ENCODE measurements around the gene TADA3.

TADA3 gene

DNA sequence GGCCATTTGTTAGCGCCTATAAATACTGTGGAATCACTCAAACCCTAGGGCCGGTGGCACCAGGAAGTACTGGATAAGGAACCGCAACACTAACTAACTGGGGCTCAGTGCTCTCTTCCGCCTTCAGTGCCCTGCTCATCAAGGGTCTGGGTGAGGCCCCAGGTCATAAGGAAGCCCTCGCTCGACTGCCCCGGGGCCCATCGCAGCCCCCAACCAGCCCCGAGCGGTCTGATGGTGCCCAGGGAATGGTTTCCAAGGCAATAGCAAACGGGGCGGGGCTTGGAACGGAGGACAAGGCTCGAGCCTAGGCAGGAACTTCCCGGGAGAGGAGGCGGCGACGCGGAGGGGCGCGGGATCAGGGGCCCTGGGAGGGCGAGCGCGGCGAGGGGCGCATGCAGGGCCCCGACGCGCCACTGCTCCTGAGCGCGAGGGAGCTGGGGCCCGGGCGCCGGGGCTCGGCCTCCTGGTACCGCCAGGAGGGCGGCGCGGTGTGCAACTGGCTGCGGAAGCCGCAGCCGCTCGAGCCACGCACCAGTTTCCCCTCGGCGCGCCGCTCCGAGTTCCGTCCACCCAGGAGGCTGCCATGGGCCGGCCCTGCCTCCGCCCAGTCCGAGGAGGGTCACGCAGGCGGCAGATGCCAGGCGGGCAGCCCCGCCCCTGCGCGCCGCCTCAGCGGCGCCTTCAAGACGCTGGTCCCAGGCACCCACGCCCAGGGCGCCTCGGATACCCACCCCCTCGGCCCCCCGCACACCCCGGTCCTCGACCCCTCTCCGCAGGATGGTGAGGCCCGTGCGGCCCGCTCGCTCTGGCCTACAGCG, 17.6 kb upstream of the TADA3 start, which contains the start of gene TTLL3:
TSS of gene TTLL3 (plus strand) at position 648 of the 818 bp plus-strand sequence. CDS start 400 bp downstream, outside the sequence.
- DNase-seq, result peak; percentile 78

DNA sequence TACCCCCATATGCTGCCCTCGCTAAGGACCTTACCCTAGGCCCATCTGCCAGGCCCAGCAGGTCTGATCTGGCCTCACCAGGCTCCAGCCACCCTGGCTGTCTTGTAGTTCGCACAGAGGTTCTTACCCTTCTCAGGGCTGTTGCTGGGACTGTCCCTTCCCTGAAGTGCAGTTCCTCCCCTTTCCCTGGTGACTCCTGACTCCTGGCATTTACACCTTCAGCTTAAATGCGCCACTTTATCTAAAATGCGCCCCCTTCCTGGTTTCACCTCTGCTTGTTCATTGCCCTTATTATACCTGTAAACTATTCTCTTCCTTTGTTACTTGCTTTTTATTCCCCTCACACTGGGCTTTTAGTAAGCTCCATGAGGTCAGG, 17.0 kb upstream of the TADA3 start:
- peak; percentile 44 for DNase-seq

DNA sequence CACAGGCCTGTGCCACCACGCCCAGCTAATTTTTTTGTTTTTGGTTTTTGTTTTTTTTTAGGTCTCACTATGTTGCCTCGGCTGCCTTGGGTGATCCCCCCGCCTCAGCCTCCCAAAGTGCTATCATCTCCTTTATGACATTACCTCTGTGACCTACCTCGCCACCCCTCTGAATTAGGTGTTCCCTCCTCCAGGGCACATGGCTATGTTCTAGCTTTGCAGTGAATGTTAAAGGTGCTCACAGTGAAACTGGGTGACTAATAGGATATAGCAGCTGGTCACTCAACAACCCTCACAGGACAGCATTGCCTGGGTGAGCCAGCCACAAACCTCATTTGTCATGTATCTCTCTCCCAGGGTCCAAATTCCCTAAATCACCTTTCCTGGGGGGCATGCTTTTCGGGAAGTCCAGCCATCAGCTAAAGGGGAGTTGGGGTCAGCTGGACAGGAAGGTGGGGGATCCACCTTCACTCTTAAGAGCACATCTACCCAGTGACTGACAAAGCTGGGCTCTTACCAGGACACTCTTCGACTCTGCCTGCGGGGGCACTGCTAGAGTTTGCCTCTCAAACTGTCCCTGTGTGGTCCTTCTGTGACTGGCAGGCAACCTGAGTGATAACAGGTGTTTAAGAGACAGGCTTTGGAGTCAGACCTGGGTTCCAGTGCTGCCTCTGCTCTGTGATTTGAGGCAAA, 16.2 kb upstream of the TADA3 start:
- DNase-seq, result peak; percentile 64

DNA sequence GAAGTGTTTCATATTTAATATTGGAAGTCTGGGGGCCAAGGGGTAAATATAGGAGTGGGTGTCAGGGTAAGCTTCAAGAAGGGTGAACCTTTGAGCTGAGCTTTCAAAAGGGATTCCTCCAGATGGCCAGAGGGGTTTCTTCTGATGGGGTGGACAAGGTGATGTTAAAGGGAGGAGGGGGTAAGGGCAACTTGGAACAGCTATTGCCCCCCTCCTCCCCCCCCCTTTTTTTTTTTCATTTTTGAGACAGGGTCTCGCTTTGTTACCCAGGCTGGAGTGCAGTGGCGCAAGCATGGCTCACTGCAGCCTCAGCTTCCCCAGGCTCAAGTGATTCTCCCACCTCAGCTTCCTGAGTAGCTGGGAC, 15.7 kb upstream of the TADA3 start:
- DNase-seq, result no peak

DNA sequence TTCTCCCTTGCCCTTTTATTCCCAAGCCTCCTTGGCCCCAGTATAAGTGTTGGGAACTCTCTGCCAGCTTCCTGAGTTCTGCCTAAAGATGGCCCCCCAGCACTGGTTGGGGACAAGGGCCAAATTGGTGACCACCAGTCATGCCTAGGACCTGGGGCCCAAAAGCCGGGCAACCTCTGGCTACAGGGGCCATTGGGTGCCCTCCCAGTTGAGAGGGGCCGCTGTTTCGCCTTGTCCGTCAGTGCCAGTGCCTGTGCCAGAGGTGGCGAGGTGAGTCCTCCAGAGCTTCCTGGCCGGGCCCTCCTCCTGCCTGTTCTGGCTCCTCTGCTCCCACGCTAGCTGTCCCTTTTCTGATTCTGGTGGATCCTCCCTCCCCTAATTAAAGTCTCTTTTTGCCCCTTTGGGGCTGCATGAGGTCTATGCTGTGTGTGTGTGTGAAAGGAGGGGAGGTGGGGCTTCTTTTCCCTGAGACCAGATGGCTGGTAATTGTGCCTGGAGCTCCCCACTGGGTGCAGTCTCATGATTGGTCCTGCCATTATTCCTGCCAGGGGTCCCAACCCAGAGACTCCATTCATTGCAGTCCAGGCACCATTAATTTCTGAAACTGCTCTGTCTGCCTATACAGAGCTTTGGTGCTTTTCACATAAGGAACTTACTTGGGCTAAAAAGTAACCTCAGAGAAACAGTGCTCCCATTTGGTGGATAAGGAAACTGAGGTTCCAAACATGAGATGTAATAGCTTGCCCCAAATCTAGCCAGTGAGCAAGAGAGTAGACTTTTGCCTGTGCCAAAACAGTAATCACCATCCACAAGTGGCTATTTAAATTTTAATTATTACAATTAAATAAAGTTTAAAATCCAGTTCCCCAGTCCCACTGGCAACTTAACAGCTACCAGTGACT, 14.7 kb upstream of the TADA3 start:
- no peak for DNase-seq

DNA sequence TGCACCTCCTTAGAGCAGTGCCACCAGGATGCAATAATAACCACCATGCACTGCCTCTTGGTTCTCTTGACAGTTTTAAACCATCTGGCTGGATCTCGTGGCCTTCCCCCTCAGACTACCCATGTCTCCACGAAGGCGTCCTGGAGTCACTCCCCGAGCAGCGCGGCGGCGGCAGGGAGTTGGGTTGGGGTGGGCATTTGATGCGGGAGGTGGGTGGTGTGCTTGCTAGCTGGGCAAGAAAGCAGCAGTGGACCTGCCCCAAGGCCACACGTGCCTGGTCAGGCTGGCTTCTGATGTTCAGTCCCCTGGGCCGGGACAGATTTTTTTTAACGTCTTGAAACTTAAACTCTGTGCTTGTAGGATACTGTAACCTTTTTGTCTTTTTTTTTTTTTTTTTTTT, 13.9 kb upstream of the TADA3 start:
- DNase-seq, result no peak

DNA sequence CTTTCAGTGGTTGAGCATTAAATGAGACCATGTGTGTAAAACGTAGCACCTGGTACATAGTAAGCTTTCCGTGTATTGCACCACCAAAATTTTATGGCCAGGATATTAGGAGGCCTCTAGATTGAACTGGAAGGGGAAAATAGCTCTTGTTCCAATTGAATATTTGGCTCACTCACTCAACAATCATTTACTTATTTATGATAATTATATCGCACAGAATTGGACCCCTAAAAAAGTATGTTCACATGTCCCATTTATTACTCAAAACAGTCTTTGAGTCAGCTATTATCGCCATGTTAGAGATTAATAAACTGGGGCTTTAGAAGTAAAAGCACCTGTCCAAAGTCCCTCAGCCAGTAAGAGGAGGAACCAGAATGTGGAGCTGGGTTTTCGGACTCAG, 12.7 kb upstream of the TADA3 start:
- no peak for DNase-seq

DNA sequence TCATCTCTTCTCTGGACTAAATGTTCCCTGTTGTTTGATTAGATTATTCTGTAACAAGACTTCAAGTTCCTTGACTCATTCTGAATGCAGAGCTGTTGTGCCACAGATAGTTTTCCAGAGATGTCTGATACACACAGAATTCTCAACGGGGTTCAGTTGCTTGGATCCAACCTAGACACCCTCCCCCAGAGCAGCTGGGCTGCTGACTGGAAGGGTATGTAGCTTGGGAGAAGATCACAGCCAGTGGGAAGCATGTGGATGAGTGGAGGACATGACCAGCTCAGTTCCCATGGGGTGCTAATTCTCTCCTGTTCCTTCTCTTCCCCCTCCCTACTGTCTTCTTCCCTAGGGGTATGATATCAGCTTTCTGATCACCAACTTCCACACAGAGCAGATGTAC, 11.2 kb upstream of the TADA3 start:
- DNase-seq, result no peak

DNA sequence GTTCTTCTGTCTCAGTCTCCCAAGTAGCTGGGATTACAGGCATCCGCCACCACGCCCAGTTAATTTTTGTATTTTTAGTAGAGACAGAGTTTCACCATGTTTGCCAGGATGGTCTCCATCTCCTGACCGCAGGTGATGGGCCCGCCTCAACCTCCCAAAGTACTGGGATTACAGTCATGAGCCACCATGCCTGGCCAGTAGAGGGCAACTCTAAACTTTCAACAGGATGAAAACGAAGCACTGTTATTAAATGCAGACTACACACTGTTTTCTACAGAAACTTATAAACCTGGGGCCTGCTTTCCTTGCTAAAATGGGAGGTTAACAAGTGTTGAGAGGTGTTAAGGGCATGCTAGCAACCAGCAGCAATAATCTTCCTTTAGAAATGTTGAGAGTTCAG, 8.3 kb upstream of the TADA3 start:
- peak; percentile 2 for DNase-seq

DNA sequence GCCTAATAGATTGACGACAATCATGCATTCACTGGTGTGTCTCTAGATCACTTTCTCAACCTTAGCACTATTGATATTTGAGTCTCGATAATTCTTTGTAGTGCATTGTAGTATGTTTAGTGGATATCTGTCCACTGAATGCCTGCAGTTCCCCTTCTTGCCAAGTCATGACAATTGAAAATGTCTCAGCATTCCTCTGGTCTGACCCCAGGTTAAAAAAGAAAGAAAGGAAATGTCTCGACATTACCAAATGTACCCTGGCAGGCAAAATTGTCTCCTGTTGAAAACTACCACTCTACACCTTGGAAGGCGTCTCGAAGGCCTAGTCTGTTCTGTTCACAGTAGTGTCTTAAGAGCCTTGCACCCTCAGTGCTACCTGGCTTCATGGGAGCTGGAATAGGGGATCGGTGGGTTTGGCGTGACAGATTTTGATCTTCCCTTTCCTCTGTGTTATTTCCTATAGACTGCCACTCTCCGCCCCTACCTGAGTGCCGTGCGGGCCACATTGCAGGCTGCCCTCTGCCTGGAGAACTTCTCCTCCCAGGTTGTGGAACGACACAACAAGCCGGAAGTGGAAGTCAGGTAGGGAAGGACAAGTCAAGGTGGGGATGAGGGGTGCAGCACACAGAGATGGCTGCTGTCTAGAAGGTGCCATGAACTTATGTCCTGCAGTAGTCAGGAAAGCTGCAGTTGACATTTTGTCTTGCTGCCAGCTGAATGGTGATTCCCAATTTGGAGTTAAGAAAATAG, 5.1 kb upstream of the TADA3 start:
- no peak for DNase-seq

DNA sequence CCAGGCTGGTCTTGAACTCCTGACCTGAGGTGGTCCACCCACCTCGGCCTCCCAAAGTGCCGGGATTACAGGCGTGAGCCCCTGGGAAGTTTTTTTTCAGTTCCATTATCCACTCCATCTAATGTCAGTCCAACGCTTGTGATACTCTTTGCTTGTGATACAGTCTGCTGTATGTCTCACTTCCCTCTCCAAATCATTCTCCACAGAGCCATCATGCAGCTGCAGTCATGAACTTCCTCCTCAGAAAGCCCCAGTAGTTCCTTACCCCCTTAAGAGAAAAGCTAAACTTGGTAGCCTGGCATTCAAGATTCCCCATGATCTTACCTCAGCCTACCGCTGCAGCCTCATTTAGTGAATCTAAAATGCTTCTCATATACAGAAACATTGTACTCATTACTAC, 2.9 kb upstream of the TADA3 start:
- DNase-seq, result no peak

DNA sequence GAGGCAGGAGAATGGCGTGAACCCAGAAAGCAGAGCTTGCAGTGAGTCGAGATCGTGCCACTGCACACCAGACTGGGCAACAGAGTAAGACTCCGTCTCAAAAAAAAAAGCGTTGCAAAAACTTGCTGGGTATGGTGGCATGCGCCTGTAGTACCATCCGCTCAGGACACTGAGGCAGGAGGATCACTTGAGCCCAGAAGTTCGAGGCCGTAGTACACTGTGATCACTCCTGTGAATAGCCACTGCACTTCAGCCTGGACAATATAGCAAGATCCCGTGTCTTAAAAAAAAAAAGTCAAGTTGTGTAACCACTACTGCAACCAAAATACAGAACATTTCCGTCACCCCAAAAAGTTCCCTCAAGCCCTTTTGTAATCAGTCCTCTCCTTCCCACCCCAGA, 2.1 kb upstream of the TADA3 start:
- no peak for DNase-seq

DNA sequence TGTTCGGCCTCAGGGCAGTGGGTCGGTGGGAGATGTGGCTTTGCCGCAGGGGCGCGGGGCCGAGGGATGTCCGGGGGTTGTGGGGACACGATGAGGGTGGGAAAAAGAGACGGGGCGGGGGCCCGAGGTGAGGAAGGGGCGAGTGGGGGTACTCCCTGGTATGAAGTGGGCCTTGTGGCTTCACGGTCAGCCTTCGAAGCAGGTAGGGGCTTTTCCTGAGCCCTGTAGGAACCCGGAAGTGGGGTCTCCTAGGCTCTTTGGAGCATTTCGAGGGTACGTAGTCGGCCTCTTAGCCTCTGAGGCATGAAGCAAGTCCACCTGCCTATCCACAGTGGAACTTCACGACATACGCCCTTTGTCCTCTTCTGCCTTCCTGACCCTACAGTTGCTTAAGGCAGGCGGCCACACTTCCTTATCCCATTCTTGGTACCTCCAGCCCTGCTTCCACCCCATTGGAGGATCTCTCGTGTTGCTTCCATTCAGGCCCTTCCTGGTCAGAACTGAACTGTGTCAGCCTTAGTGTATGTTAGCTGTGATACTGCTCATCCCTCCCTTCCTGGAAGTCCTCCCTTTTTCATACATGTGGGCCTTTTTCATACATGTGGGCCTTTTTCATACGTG, 998 bp upstream of the TADA3 start:
- peak; percentile 53 for DNase-seq

DNA sequence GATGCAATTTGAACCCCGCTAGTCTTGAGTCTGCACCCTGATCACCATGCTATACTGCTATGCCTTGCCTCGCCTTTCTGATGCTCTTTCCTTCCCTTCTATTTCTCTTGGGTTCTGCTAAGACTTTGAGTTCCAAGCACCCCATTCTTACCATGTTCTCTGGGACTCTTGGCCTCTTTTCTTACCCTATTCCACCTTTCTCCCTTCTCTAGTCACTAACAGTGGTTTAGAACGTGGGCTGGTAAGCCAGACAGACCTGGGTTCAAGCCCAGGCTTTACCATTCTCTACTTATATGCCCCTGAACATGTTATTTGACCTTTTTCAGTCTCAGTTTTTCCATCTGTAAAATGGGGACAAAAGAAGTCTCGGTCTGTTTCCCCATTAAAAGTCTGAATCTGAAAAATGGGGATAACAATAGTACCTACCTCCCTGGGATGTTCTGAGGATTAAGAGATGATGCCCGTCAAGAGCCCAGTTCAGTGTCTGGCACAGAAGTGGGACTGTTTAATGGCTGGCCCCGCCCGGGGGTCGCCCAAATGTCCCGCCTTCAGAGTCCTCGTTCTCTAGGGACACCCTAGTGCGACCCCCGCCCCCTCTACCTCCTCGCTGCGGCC, 376 bp downstream of the TADA3 start:
- no peak for DNase-seq

DNA sequence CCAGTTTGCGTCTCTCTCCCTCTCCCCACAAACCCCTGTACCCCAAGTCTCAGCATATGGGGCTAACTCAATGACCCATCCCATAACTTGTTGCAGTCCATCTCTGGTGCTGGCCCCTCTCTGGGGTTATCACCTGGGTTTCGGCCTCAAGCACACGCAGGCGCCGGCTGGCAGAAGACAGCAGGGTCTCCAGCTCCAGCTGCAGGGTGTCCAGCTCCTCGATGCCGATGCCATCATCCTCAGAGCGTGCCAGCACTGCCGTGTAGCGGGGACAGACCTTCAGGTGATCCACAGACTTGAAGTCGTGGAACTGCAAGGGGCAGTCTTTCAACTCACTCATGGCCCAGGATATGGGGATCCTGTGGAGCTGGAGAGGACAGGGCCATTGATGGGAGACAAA, 1.1 kb downstream of the TADA3 start:
- no peak for DNase-seq

DNA sequence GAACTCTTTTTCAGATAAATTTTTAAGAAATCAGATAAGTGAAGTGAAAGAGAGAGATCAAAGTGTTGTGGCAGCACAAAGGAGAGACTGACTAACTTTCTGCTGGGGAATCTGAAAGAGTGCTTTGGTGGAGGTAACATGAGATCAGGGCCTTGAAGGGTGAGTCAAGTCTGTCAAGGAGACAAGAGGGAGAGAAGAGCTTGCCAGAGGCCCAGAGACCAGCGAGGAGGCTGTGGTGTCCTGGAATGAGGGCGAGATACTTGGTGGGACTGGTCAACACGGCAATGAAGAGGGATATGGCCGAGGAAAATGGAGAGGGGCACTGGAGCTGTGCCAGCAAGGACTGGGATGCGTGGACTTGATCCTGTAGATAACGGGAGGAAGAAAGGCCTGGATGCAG, 4.6 kb downstream of the TADA3 start:
- DNase-seq, result no peak

DNA sequence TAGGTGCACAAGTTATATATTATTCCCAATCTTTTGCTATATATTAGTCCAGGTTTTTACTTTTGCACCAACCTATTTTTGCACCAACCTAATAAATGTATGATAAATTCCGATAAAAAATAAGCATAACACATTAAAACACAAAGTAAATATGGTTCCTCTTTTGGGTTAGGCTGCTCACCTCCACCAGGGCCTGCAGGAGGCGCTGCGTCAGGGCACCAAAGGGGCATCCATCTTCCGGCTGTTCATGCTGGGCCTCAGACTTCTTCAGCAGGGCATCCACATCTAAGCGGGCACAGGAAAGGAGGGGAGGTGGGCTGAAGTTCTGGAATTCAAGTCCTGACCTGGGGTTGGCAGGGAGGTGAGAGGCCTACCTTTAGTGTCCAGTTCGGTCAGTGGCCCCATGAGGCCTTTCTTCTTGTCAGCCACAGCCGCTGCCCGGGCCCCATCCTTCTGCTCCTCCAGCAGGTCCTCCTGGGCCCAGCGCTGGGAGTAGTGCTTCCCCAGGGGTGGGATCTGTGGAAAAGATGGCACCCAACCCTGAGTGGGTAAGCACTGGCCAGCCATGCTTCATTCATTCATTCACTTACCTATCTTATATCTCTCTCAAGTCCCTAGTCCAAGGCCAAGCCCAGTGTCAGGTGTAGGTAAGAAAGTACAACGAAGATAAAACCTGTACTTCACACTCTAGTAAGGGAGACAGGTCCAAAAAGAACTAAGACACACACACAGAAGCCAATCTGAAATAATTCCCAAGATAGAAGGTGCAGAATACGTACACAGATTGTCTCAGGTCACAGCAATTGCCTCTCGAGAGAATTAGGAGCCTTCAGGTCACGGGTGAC, 5.2 kb downstream of the TADA3 start:
- no peak for DNase-seq

DNA sequence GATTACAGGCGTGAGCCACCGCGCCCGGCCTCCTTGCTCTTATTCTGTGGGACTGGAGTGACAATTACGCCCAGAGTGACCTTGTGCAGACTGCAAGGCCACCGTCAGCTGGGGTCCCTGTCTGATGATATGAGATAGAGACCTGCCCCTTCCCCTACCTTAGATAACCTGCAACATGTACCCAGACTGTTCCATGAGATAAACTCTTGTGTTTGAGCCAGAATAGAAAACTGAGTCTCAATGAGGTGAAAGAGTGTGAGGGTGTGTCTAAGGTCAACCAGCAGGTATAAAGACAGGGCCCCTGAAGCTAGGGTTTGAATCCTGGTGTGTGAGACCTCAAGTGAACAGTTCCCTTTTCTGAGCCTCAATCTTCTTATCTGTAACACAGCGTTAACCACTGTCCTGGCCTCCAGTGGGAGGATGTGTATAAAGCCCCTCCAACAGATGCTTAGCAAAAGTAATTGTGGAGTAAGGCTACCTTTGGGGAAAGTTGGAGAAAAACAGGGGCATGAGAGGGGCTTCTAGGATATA, 6.0 kb downstream of the TADA3 start:
- no peak for DNase-seq

DNA sequence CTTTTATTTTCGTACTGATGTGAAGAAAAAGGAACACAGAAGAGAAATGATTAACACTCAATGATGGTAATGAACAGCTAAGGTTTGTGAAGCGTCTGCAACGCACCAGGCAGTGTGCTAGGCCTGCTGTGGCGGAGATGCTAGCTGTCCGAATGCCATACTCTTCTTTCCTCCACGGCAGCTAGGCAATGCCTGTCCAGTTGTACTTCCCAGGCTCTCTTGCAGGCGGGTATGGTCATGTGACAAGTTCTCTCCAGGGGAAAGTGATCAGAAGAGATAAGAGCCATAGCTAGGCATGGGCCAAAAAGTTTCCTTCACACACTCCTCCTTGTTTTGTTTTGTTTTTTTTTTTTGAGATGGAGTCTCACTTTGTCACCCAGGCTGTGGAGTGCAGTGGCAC, 6.7 kb downstream of the TADA3 start:
- no peak for DNase-seq

DNA sequence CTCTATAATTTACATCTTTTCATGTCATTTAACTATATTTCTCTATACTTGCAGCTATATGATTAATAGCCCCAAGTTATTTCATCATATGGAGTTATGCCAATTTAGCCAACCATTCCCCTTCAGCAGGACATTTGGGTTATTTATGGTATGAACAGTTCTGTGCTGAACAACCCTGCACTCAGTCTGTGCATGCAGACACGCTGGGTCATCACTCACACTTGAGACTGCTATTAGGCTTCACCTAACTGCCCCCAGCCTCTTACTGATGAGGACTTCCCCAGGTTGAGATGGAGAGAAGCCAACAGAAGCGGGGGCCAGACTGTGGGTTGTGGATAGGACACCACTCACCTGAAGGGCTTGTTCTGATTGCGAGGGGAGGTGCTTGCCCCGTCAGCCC, 7.3 kb downstream of the TADA3 start:
- DNase-seq, result no peak

DNA sequence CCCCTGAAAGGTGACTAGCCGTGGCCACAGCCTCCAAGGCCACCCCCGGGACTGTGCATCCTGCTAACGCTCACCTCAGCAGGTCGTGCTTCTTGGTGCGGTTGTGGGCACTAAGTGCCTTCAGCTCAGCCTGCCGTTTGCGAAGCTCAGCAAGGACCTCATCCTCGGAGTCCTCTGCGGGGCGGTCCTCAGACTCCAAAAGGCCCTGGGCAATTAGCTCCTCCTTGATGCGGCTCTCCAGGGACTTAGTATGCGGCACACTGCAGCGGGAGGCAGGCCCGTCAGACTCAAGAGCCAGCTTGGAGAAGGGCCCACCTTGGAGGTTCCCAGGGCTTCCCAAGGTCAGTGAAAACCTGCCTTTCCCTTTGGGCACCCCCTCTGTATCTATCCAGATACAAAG, 8.3 kb downstream of the TADA3 start:
- no peak for DNase-seq
